ENCODE data around the gene ZNF224. TPM values are rescaled to one million over a fixed set of nuclear protein-coding genes. Genes with fewer than 3 reads are reported as not detected.

ZNF224 gene
- total and polyA plus RNA-seq, 7 donors, result 7.2 to 23.0 (median 16.6) TPM

DNA sequence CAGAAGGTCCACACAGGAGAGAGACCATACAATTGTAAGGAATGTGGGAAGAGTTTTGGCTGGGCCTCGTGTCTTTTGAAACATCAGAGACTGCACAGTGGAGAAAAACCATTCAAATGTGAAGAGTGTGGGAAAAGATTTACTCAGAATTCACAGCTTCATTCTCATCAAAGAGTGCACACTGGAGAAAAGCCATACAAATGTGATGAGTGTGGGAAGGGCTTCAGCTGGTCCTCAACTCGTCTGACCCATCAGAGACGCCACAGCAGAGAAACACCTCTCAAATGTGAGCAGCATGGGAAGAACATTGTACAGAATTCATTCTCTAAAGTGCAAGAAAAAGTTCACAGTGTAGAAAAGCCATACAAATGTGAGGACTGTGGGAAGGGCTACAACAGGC, 13.6 kb downstream of the ZNF224 start:
- Histone ChIP-seq H3K4me3 (no peak overlapping the region), H3K27me3 (no peaks in the 10 kb centered on the region), H3K4me1 (peaks cover 0 to 12% (median 9%) of the 10 kb centered on the region in 4 donors), H3K9me3 (peaks cover 9 to 34% (median 27%) of the 10 kb centered on the region in 4 donors), H3K36me3 (peaks cover 0 to 62% (median 40%) of the 10 kb centered on the region in 4 donors), H3K27ac (no peak overlapping the region)
- TF ChIP-seq POLR2AphosphoS5 (IDR thresholded peaks at IDR 0.05) (no peak), EP300 (IDR thresholded peaks at IDR 0.05) (no peak), POLR2A (IDR thresholded peaks at IDR 0.05) (no peak)
- TF ChIP-seq, protein P1, sequence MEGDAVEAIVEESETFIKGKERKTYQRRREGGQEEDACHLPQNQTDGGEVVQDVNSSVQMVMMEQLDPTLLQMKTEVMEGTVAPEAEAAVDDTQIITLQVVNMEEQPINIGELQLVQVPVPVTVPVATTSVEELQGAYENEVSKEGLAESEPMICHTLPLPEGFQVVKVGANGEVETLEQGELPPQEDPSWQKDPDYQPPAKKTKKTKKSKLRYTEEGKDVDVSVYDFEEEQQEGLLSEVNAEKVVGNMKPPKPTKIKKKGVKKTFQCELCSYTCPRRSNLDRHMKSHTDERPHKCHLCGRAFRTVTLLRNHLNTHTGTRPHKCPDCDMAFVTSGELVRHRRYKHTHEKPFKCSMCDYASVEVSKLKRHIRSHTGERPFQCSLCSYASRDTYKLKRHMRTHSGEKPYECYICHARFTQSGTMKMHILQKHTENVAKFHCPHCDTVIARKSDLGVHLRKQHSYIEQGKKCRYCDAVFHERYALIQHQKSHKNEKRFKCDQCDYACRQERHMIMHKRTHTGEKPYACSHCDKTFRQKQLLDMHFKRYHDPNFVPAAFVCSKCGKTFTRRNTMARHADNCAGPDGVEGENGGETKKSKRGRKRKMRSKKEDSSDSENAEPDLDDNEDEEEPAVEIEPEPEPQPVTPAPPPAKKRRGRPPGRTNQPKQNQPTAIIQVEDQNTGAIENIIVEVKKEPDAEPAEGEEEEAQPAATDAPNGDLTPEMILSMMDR (IDR thresholded peaks at IDR 0.05), result no peak
- intact Hi-C loops (cut with DNase I), result no loop called here
- DNase-seq, result no peak
- 97 to 99% methylated on average over 3 of the region's 3 CpGs for WGBS, 2 donors

GRCh38 chr19:44109458-44109857, 15.3 kb downstream of the ZNF224 start:
- H3K27me3 ChIP-seq, result no peaks in the 10 kb centered on the region
- no peak overlapping the region for H3K4me3 ChIP-seq
- no peak for DNase-seq
- peaks cover 0 to 20% (median 16%) of the 10 kb centered on the region in 4 donors for H3K4me1 ChIP-seq
- H3K27ac ChIP-seq, result no peak overlapping the region
- peaks cover 0 to 45% (median 29%) of the 10 kb centered on the region in 4 donors for H3K36me3 ChIP-seq
- intact Hi-C loops (cut with DNase I), result no loop called here
- H3K9me3 ChIP-seq, result peaks cover 9 to 34% (median 27%) of the 10 kb centered on the region in 4 donors
- no peak for TF ChIP-seq EP300 (IDR thresholded peaks at IDR 0.05)
- TF ChIP-seq, protein P1 (IDR thresholded peaks at IDR 0.05), result no peak
- TF ChIP-seq POLR2AphosphoS5 (IDR thresholded peaks at IDR 0.05), result no peak
- no peak for TF ChIP-seq POLR2A (IDR thresholded peaks at IDR 0.05)

- H3K27ac ChIP-seq, result no peak overlapping the region
- intact Hi-C loops (cut with DNase I), result loop anchor here (2.0 to 10.0 kb wide), 9 partner anchors 17 to 243 kb away; partner anchors contain the start of genes ZNF112, ZNF155, ZNF223 and ZNF224
- peaks cover under 1 to 21% (median 14%) of the 10 kb centered on the region in 4 donors for H3K9me3 ChIP-seq
- peaks cover 0 to 24% (median 20%) of the 10 kb centered on the region in 4 donors for H3K4me1 ChIP-seq
- peak overlapping the region in 2 of 4 donors; percentile 66 to 79 for H3K4me3 ChIP-seq
- DNase-seq, result no peak
- WGBS, 2 donors, result 26 to 36% methylated on average over 17 of the region's 17 CpGs
- TF ChIP-seq, protein P1 (IDR thresholded peaks at IDR 0.05), result no peak
- no peak for TF ChIP-seq POLR2AphosphoS5 (IDR thresholded peaks at IDR 0.05)
- no peak for TF ChIP-seq EP300 (IDR thresholded peaks at IDR 0.05)
- no peak for TF ChIP-seq POLR2A (IDR thresholded peaks at IDR 0.05)
- H3K36me3 ChIP-seq, result peaks cover 0 to 41% (median 9%) of the 10 kb centered on the region in 4 donors
- H3K27me3 ChIP-seq, result no peaks in the 10 kb centered on the region
Measured at GRCh38 chr19:44111910-44112463, 17.8 kb downstream of the ZNF224 start.

DNA sequence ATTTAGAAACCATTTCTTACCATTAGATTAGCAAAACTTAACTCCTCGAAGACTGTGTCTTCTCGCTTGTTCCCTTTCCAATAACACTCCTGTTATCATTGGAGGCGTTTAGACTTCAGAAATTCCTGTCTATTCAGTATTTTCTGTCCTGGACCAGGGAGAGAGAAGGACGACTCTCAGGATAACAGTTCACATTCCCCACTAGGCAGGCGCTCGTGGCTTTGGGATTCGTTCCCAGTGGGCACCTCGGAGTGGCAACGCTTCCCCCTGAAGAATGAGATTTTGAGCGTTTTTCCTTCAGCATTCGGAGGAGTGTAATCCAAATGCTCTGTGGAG, 18.6 kb downstream of the ZNF224 start:
- H3K27me3 ChIP-seq, result no peaks in the 10 kb centered on the region
- intact Hi-C loops (cut with DNase I), result loop anchor here (1.0 to 10.0 kb wide), 10 partner anchors 18 to 242 kb away; partner anchors contain the start of genes ZNF112, ZNF155, ZNF223 and ZNF224
- peak overlapping the region; percentile 76 to 83 (median 82) for H3K27ac ChIP-seq
- H3K9me3 ChIP-seq, result peaks cover 0 to 14% (median 8%) of the 10 kb centered on the region in 4 donors
- no peak for DNase-seq
- peak overlapping the region; percentile 48 to 79 (median 64) for H3K4me3 ChIP-seq
- H3K36me3 ChIP-seq, result peaks cover 0 to 41% (median 9%) of the 10 kb centered on the region in 4 donors
- no peak for TF ChIP-seq POLR2AphosphoS5 (IDR thresholded peaks at IDR 0.05)
- TF ChIP-seq, protein P1 (IDR thresholded peaks at IDR 0.05), result no peak
- TF ChIP-seq POLR2A (IDR thresholded peaks at IDR 0.05), result no peak
- TF ChIP-seq EP300 (IDR thresholded peaks at IDR 0.05), result no peak
- WGBS, 2 donors, result 0 to 1% methylated on average over 11 of the region's 11 CpGs
- H3K4me1 ChIP-seq, result peaks cover 0 to 24% (median 20%) of the 10 kb centered on the region in 4 donors
